NCI-H2081 (cell line): ENCODE measurements around the gene CALY.
A peak's percentile ranks its signal among the peaks of the same experiment; 100 is the strongest.
"Not testable (repeated sequence)": the region's sequence is repeated elsewhere in the genome, so short reads cannot be mapped to it uniquely, and the experiment has no call there.

Experiments
- DNase-seq, 2 experiments: peaks; one replicate each; lab custom pipeline; 2025; lab: John Stamatoyannopoulos, UW

The CALY gene

GRCh38 chr10:133329491-133330202 is 7.0 kb downstream of the CALY start:
- DNase-seq, result peak; percentile 67 to 69

GRCh38 chr10:133328358-133329343 is 8.0 kb downstream of the CALY start:
- no peak for DNase-seq

GRCh38 chr10:133327651-133328357 is 8.9 kb downstream of the CALY start:
- no peak for DNase-seq

GRCh38 chr10:133326745-133327650 is 9.7 kb downstream of the CALY start:
- DNase-seq, result no peak

- no peak for DNase-seq
Observed at GRCh38 chr10:133326223-133326551, 10.5 kb downstream of the CALY start.

- no peak for DNase-seq
Observed at GRCh38 chr10:133325440-133326222, 11.1 kb downstream of the CALY start.

- DNase-seq, result no peak
Observed at GRCh38 chr10:133324857-133325260, 11.8 kb downstream of the CALY start.

- peak in 1 of 2 experiments; percentile 13 for DNase-seq
Observed at GRCh38 chr10:133324198-133324792, 12.4 kb downstream of the CALY start.

GRCh38 chr10:133322064-133322709 is 14.5 kb downstream of the CALY start:
- DNase-seq, result not testable (repeated sequence)

- not testable (repeated sequence) for DNase-seq
Observed at GRCh38 chr10:133320852-133321422, 15.8 kb downstream of the CALY start.

GRCh38 chr10:133318494-133319127 is 18.1 kb downstream of the CALY start:
- peak; percentile 28 to 41 for DNase-seq

- no peak for DNase-seq
Observed at GRCh38 chr10:133316732-133317131, 20.0 kb downstream of the CALY start.

GRCh38 chr10:133316266-133316665 is 20.4 kb downstream of the CALY start:
- no peak for DNase-seq

- no peak for DNase-seq
Observed at GRCh38 chr10:133315847-133316246, 20.8 kb downstream of the CALY start.

GRCh38 chr10:133314911-133315310 is 21.8 kb downstream of the CALY start:
- no peak for DNase-seq

GRCh38 chr10:133313192-133313591 is 23.5 kb downstream of the CALY start:
- no peak for DNase-seq

GRCh38 chr10:133312769-133313145 is 23.9 kb downstream of the CALY start:
- DNase-seq, result no peak

GRCh38 chr10:133312016-133312768 is 24.5 kb downstream of the CALY start:
- DNase-seq, result no peak
